GM21423 (cell line): ENCODE data around the gene HOXA10.

ENCODE experiments used
- ATAC-seq: cut with Tn5 transposase; IDR thresholded peaks from one replicate; pipeline ENCODE4 v1.9.1; 2021; ENCODE audit warnings: mild to moderate bottlenecking, moderate library complexity; ENCODE audit not compliant: unreplicated experiment

The HOXA10 gene

GRCh38 chr7:27132978-27133377 lies 41.1 kb downstream of the HOXA10 start:
- no peak for ATAC-seq

DNA sequence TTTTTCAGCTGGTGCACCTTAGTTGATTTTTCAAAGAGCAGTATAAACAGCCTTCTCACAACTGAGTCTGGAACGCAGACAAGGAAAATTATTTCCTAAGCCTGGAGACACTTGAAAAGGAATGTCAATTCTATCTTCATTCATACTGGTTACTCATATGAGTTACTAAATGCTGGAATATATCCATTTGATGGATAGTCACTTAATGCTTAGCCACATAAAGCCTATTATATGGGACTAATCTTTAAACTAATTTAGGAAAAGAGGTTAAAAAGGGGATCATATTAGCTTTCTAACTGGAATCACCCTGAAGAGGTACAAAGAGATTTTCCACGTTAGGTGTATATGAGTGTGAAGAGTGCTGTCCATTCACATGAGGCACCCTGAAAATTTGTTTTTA lies 41.9 kb downstream of the HOXA10 start:
- ATAC-seq = no peak

- ATAC-seq = no peak
Observed at GRCh38 chr7:27131390-27131819, 42.7 kb downstream of the HOXA10 start.

- peak; percentile 71 for ATAC-seq
Observed at GRCh38 chr7:27130540-27131389, 43.4 kb downstream of the HOXA10 start, which contains the start of gene HOXA4. HOXA4 (minus strand) TSS chr7:27130757; CDS start chr7:27130733, 24 bp downstream.

DNA sequence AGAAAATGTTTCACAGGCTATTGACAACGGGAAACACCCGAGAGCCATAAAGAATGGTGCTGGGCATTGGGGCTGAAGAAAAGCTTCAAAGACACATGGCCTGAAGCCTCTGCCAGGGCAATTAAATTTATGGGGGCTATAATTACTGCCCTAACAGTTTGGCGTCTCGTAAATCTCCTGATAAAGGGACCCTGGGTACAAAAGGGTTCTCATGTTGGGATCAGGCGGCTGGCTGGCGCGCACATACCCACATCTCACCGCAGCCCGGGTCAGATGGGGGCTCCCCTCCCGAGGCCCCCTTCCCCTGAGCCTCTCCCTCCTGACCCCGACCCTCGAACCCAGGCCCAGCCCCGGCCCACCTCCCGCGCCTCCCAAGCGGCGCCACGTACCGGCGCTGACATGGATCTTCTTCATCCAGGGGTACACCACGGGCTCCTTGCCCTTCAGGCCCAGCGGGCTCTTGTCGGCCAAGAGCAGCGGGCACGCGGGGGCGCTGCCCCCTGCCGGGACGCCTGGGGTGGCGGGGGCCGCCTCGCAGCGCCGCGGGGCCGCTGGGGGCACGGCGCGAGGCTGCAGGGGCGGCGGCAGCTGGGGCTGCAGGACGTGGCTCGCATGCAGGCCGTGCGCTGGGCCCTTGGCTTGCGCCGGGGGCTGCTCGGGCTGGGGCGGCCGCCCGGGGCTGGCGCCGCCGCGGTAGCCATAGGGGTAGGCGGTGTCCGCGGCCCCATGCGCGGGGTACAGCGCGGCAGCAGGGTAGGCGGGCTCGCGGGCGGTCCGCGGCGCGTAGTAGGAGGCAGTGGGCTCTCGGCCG lies 44.2 kb downstream of the HOXA10 start:
- ATAC-seq = no peak

GRCh38 chr7:27128776-27129728 lies 45.1 kb downstream of the HOXA10 start:
- ATAC-seq = no peak

- no peak for ATAC-seq
Observed at GRCh38 chr7:27128034-27128433, 46.1 kb downstream of the HOXA10 start.

DNA sequence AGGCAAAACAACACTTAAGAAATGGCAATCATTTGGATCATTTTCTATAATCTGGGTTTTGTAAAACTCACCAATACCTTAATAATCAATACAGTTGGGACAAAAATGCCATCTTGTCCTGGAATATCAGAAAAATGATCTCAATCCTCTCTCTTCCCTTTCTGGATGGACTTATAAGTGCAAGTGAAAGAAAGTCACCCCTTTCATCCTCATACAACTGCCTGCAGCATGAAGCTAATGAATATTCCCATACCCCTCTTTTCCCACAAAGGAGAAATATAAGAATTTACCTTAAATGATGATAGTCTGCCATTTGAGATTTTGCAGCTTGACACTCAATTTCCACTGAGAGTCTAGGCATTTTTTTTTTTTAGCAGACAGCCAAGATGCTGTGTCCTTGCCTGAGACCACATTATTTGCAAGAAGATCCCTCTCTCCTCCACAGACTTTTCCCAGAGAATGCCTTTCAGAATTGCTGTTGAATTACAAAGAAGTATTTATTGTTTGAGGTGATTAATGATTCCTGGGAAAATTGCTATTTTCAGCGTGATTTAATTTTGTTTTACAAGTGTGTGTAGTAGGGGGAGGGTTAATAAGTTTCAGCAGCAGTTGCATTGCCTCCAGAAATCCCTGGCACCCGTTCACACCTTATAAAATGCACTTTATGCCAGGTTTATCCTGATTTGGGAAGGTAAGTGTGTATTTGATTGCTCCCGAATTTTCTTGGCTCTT lies 47.4 kb downstream of the HOXA10 start:
- no peak for ATAC-seq

DNA sequence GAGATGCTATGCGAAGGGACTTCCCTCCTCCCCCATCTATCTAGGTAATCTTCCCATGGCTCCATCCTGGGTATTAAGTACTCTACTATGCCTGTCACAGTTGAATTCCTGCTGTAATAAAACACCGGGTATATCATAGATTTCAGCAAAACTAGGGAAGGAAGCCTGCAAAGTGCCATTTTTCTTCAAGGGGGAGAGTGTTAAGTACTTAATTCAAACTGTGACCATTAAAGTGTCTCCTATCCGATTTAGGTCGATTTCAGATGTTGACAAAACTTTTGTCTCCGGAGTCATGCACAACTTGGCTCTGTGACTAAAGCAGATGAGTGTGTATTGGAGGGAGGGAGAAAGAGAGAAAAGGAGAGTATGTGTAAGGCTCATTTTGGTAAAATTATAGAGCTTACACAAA lies 48.1 kb downstream of the HOXA10 start:
- ATAC-seq = no peak

GRCh38 chr7:27124902-27125689 lies 49.0 kb downstream of the HOXA10 start:
- ATAC-seq = no peak

DNA sequence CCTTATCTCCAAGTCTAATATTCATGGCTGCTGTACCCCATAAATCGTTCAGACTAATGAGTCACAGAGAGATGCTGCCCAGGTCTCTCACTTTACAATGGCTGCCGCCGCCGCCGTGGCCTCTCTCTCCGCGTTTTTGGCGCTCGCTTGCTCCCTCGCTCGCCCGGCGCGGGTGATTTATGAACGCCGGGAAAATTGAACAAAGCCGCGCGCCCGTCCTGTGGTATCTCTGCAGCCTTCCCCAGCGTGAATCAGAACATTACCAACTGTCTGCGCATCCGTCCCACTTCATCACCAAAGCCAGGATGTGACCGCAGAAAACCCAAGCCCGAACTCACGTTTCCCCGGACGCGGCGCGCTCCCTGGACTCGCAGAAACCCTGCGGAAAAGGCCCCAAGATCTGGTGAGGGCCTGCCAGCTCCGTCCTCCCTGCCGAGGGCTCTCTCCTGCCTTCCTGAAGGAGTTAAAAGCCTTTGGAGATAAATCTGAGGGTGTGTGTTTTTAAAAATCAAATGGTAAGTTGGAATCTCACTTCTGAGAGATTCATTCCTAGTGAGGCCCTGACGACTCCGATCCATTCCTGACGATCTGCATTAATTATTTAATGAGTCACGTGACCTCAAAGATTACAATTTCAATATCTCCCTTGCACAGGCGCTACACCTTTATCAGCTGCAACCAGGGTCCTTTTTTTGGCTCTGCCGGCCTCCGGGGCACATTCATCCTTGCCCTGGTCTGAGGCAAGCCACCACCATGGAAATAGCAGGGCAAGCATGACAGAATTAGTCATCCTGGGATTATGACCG lies 49.8 kb downstream of the HOXA10 start:
- ATAC-seq = no peak

- ATAC-seq = no peak
Observed at GRCh38 chr7:27123477-27124053, 50.6 kb downstream of the HOXA10 start.

GRCh38 chr7:27123007-27123476 lies 51.1 kb downstream of the HOXA10 start:
- ATAC-seq = no peak

GRCh38 chr7:27122077-27122910 lies 51.8 kb downstream of the HOXA10 start:
- ATAC-seq = no peak

DNA sequence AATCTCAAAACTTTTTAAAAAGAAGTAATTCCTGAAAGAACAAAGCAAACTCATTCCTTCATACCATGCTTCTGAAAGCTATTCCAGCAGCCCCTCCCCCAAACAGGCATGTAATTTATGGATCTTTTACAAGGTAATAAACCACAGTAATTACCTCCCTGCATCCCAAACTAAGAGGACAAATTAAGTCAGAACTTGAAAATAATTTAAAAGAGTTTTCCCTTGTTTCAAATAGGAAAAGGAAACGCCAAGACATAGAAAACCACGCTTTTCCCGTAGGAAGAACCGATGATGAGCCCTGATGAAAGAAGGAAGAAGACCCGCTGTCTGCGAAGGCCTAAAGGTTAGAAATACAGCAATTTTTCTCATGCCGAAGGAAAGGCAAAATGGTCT lies 52.4 kb downstream of the HOXA10 start:
- ATAC-seq = no peak
